Gastrocnemius medialis (tissue), 4 donors: ENCODE results near the gene NUP50.

Experiments
- CTCF ChIP-seq, 5 experiments: fragments of 450-650 bp in 3 of 5; fragments of 200-600 bp in 2 of 5; sonication (generic) in 2 of 5; IDR thresholded peaks in 4 of 5; conservative IDR thresholded peaks in 1 of 5; 1 replicate in 4 of 5; 2 replicates in 1 of 5; pipeline ENCODE4 v1.5.1; 2016 to 2019; ENCODE audit warnings: antibody characterized with exemption in 5 of 5, mild to moderate bottlenecking in 3 of 5, moderate library complexity in 3 of 5
- POLR2A ChIP-seq, 2 donors: fragments of 450-650 bp; IDR thresholded peaks; one replicate each; pipeline ENCODE4 v1.6.1; 2017; ENCODE audit warnings: antibody characterized with exemption in 2 of 2, mild to moderate bottlenecking in 2 of 2, moderate library complexity in 2 of 2

GRCh38 chr22:45204819-45205218 is 41.1 kb downstream of the NUP50 start:
- TF ChIP-seq CTCF (IDR thresholded peaks at IDR 0.05 in 4 of 5, conservative IDR thresholded peaks at IDR 0.05 in 1 of 5) (no peak), POLR2A (IDR thresholded peaks at IDR 0.05) (no peak)
